Uterus (tissue), 2 donors: ENCODE data around the gene F2.

ENCODE experiments used
- CTCF ChIP-seq, 4 experiments: fragments of 200-600 bp in 2 of 4; fragments of 450-650 bp in 2 of 4; sonication (generic) in 2 of 4; IDR thresholded peaks; one replicate each; pipeline ENCODE4 v1.5.1; 2016 to 2019; ENCODE audit warnings: antibody characterized with exemption in 4 of 4, mild to moderate bottlenecking in 2 of 4, moderate library complexity in 1 of 4
- POLR2A ChIP-seq, 2 donors: fragments of 450-650 bp; IDR thresholded peaks; one replicate each; pipeline ENCODE4 v1.6.1; 2016; ENCODE audit warnings: antibody characterized with exemption in 2 of 2, mild to moderate bottlenecking in 1 of 2, moderate library complexity in 1 of 2

GRCh38 chr11:46675288-46675851, 43.6 kb upstream of the F2 start:
- TF ChIP-seq CTCF (IDR thresholded peaks at IDR 0.05) (no peak), POLR2A (IDR thresholded peaks at IDR 0.05) (no peak)
